SU-DHL-6 (cell line): ENCODE data around the gene ZBTB8OS.

Source experiments
- CTCF ChIP-seq: fragments of 200-600 bp; sonication (generic); IDR thresholded peaks from one replicate; pipeline ENCODE4 v1.5.1; 2017; ENCODE audit warnings: antibody characterized with exemption, mild to moderate bottlenecking, low read length, moderate library complexity; ENCODE audit not compliant: insufficient read depth, poor library complexity, severe bottlenecking
- EZH2phosphoT487 ChIP-seq: fragments of 200-600 bp; sonication (generic), shearing (Covaris generic); conservative IDR thresholded peaks from 2 replicates; pipeline ENCODE4 v1.6.1; 2018; ENCODE audit warnings: mild to moderate bottlenecking, antibody characterized with exemption, low read length, moderate library complexity, mixed read lengths

GRCh38 chr1:32696041-32696440 lies 45.7 kb upstream of the ZBTB8OS start:
- TF ChIP-seq CTCF: no peak
- TF ChIP-seq EZH2phosphoT487: no peak
